K562 (cell line): Measurements from ENCODE around the gene PPA1. TPM values are rescaled to one million over a fixed set of nuclear protein-coding genes. Genes with fewer than 3 reads are reported as not detected.
A peak's percentile ranks its signal among the peaks of the same experiment; 100 is the strongest.

Experiments
- CBX1 ChIP-seq: sonication (generic); IDR thresholded peaks from 2 replicates; pipeline ENCODE4 v1.6.1; 2016; ENCODE audit warnings: antibody characterized with exemption, low read depth, mild to moderate bottlenecking
- CHAMP1 ChIP-seq: fragments of 450-650 bp; IDR thresholded peaks from 2 replicates; pipeline ENCODE4 v1.6.1; 2016; ENCODE audit warnings: mild to moderate bottlenecking
- FOXP4 ChIP-seq: sonication (generic); formaldehyde crosslinking; IDR thresholded peaks from 2 replicates; pipeline ENCODE4 v1.8.0; 2022; ENCODE audit warnings: mild to moderate bottlenecking, missing genetic modification reagents, borderline replicate concordance
- GABPB2 ChIP-seq: fragments of 250-450 bp; sonication (Bioruptor Pico); conservative IDR thresholded peaks from 2 replicates; pipeline ENCODE4 v1.5.1; 2021; ENCODE audit warnings: mild to moderate bottlenecking
- ID3 ChIP-seq, 2 experiments: fragments of 250-450 bp in 1 of 2; fragments of 450-650 bp in 1 of 2; sonication (Bioruptor Pico) in 1 of 2; IDR thresholded peaks; 2 replicates each; pipeline versions ENCODE4 v1.6.1 to v1.8.0; 2016 to 2021; ENCODE audit warnings: mild to moderate bottlenecking in 2 of 2, moderate library complexity in 2 of 2, missing compliant biosample characterization in 1 of 2, missing genetic modification characterization in 1 of 2
- KHSRP ChIP-seq: fragments of 450-650 bp; IDR thresholded peaks from 2 replicates; pipeline ENCODE4 v1.6.1; 2017
- MLX ChIP-seq, 2 experiments: fragments of 450-650 bp in 1 of 2; sonication (generic) in 1 of 2; formaldehyde crosslinking; conservative IDR thresholded peaks; 2 replicates each; pipeline versions ENCODE4 v1.4.0 to v1.8.1; 2020 to 2022; ENCODE audit warnings: mild to moderate bottlenecking in 1 of 2, missing genetic modification reagents in 1 of 2
- NR0B1 ChIP-seq: fragments of 450-650 bp; IDR thresholded peaks from one replicate; pipeline ENCODE4 v1.6.1; 2018; ENCODE audit warnings: mild to moderate bottlenecking, moderate library complexity; ENCODE audit not compliant: partially characterized antibody
- NR2C1 ChIP-seq, 2 experiments: fragments of 450-650 bp; IDR thresholded peaks; 2 replicates each; pipeline ENCODE4 v1.6.1; 2017; ENCODE audit warnings: mild to moderate bottlenecking in 2 of 2, antibody characterized with exemption in 1 of 2, inconsistent platforms in 1 of 2, missing compliant biosample characterization in 1 of 2, missing genetic modification characterization in 1 of 2
- NR2C2 ChIP-seq, 2 experiments: fragments of 200-800 bp in 1 of 2; sonication (Bioruptor generic) in 1 of 2; sonication (generic) in 1 of 2; formaldehyde crosslinking in 1 of 2; IDR thresholded peaks; 2 replicates each; pipeline versions ENCODE4 v1.6.1 to v1.8.0; 2016 to 2022; ENCODE audit warnings: mild to moderate bottlenecking in 1 of 2, missing compliant biosample characterization in 1 of 2, missing genetic modification characterization in 1 of 2, missing genetic modification reagents in 1 of 2
- RBFOX2 ChIP-seq: fragments of 200-400 bp; formaldehyde crosslinking; IDR thresholded peaks from 2 replicates; pipeline ENCODE4 v1.6.1; 2017; ENCODE audit warnings: low read depth, mild to moderate bottlenecking, low read length, moderate library complexity
- YY1 ChIP-seq, 3 experiments: IDR thresholded peaks; 2 replicates each; pipeline ENCODE4 v1.6.1; 2011; ENCODE audit warnings: low read length in 2 of 3, mild to moderate bottlenecking in 2 of 3, moderate library complexity in 2 of 3, borderline replicate concordance in 1 of 3, control low read depth in 1 of 3, low read depth in 1 of 3; ENCODE audit not compliant: insufficient read depth in 3 of 3, insufficient replicate concordance in 2 of 3, control insufficient read depth in 1 of 3, insufficient read length in 1 of 3; ENCODE audit errors: extremely low read depth in 1 of 3
- ZFPM2 ChIP-seq: fragments of 250-450 bp; sonication (Bioruptor Pico); IDR thresholded peaks from 2 replicates; pipeline ENCODE4 v1.5.1; 2022; ENCODE audit warnings: mild to moderate bottlenecking
- ZNF134 ChIP-seq: fragments of 250-450 bp; sonication (Bioruptor Pico); conservative IDR thresholded peaks from 2 replicates; pipeline ENCODE4 v1.4.0; 2020
- ZNF143 ChIP-seq: sonication (generic); formaldehyde crosslinking; IDR thresholded peaks from 2 replicates; pipeline ENCODE4 v1.9.0; 2022; ENCODE audit warnings: mild to moderate bottlenecking, missing genetic modification reagents
- ZNF511 ChIP-seq: sonication (generic); formaldehyde crosslinking; IDR thresholded peaks from 2 replicates; pipeline ENCODE4 v1.8.0; 2022; ENCODE audit warnings: mild to moderate bottlenecking, missing genetic modification reagents
- ZSCAN29 ChIP-seq: fragments of 450-650 bp; IDR thresholded peaks from 2 replicates; pipeline ENCODE4 v1.6.1; 2017
- polyA plus RNA-seq, 8 experiments: library from polyadenylated mRNA; depleted of rRNA in 4 of 8; stranded (reverse) in 5 of 8; unstranded in 3 of 8; fragments of >200 nt; fragmentation: Nextera tagmentation in 2 of 8; fragmentation: Illumina TruSeq in 1 of 8; extraction: Ambion mirVana in 2 of 8; extraction: Trizol in 1 of 8; gene quantifications; 2 replicates each; pipeline versions ENCODE4 v1.2.1 to v1.2.3, GENCODE V29; 2011 to 2014; ENCODE audit warnings: inconsistent platforms in 1 of 8, missing spikeins in 1 of 8
- total RNA-seq, 7 experiments: library from RNA; depleted of rRNA in 6 of 7; stranded (reverse); fragments of >200 nt in 6 of 7; fragmentation: Illumina TruSeq in 2 of 7; extraction: Trizol in 2 of 7; gene quantifications; 2 replicates each; pipeline versions ENCODE4 v1.2.1 to v1.2.3, GENCODE V29; 2011 to 2021; ENCODE audit warnings: low replicate concordance in 1 of 7

The PPA1 gene
- total and polyA plus RNA-seq, 9 of the 15 experiments (the other 6 are each of a cell fraction or from before 2014, with no cell fraction given), result 301 to 635 (median 471) TPM

GRCh38 chr10:70169649-70170364 is 63.4 kb downstream of the PPA1 start (continued):
- TF ChIP-seq ID3 (CRISPR knock-in tag; IDR thresholded peaks at IDR 0.05), result no peak
- peak; percentile 69; the same call in 1 of the 2 replicates for TF ChIP-seq ID3 (tag; IDR thresholded peaks at IDR 0.05)
- 0 out of 2 replicates have a peak, but pooled peaks have one; percentile 67 for TF ChIP-seq FOXP4 (CRISPR knock-in tag)
- no peak for TF ChIP-seq RBFOX2
- no peak for TF ChIP-seq ZNF134 (CRISPR knock-in tag)
- TF ChIP-seq KHSRP, result no peak
- no peak for TF ChIP-seq ZSCAN29
- TF ChIP-seq MLX (CRISPR knock-in tag; conservative IDR thresholded peaks at IDR 0.05), result 0 out of 4 replicates have a peak, but pooled peaks of 1 of the 2 experiments have one; percentile 46
- TF ChIP-seq CHAMP1, result no peak
- no peak for TF ChIP-seq NR0B1
- TF ChIP-seq CBX1, result no peak
- no peak for TF ChIP-seq ZFPM2 (CRISPR knock-in tag)
- TF ChIP-seq YY1 (IDR thresholded peaks at IDR 0.05; ENCODE audit: borderline replicate concordance in 1 of 3, control insufficient read depth in 1 of 3, extremely low read depth in 1 of 3, insufficient read depth in 3 of 3, insufficient read length in 1 of 3, insufficient replicate concordance in 2 of 3, low read depth in 1 of 3, low read length in 2 of 3), result peak in 1 of 3 experiments; percentile 7
- TF ChIP-seq NR2C2 (CRISPR knock-in tag; IDR thresholded peaks at IDR 0.05), result peak; percentile 76
- peak; percentile 88 for TF ChIP-seq NR2C2 (tag; IDR thresholded peaks at IDR 0.05)
- peak; percentile 40; the same call in 1 of the 2 replicates for TF ChIP-seq ZNF511 (CRISPR knock-in tag)
- TF ChIP-seq ZNF143 (CRISPR knock-in tag), result no peak
- TF ChIP-seq GABPB2 (CRISPR knock-in tag), result 0 out of 2 replicates have a peak, but pooled peaks have one; percentile 10
- peak; percentile 87 for TF ChIP-seq NR2C1 (IDR thresholded peaks at IDR 0.05)
- peak; percentile 91 for TF ChIP-seq NR2C1 (tag; IDR thresholded peaks at IDR 0.05)
